Activated CD8-positive, alpha-beta memory T cell treated with anti-CD3 and anti-CD28 coated beads, Interleukin-2, amount 50 U/mL, for 1 hour (primary cell): ENCODE data around the gene GNB1.

ENCODE experiments used
- DNase-seq: peaks from one replicate; pipeline ENCODE4 v3.0.0-alpha.2; 2020; ENCODE audit errors: extremely low read depth

The GNB1 gene

GRCh38 chr1:1827089-1827848 lies 63.6 kb downstream of the GNB1 start:
- DNase-seq = no peak

GRCh38 chr1:1826356-1827088 lies 64.4 kb downstream of the GNB1 start:
- no peak for DNase-seq

- no peak for DNase-seq
These were observed 65.7 kb downstream of the GNB1 start for GRCh38 chr1:1825217-1825616.

GRCh38 chr1:1819762-1820161 lies 71.1 kb downstream of the GNB1 start:
- no peak for DNase-seq

- DNase-seq = no peak
These were observed 73.7 kb downstream of the GNB1 start for GRCh38 chr1:1817221-1817620.

GRCh38 chr1:1815606-1816281 lies 75.1 kb downstream of the GNB1 start:
- DNase-seq = no peak

- DNase-seq = no peak
These were observed 81.4 kb downstream of the GNB1 start for GRCh38 chr1:1809489-1809888.

GRCh38 chr1:1808206-1808605 lies 82.7 kb downstream of the GNB1 start:
- no peak for DNase-seq

GRCh38 chr1:1806890-1807289 lies 84.0 kb downstream of the GNB1 start:
- DNase-seq = no peak

- no peak for DNase-seq
These were observed 86.6 kb downstream of the GNB1 start for GRCh38 chr1:1804301-1804700.

GRCh38 chr1:1802871-1803270 lies 88.0 kb downstream of the GNB1 start:
- no peak for DNase-seq

GRCh38 chr1:1799716-1800115 lies 91.2 kb downstream of the GNB1 start:
- no peak for DNase-seq

GRCh38 chr1:1797731-1798341 lies 93.1 kb downstream of the GNB1 start:
- DNase-seq = no peak

- no peak for DNase-seq
These were observed 94.4 kb downstream of the GNB1 start for GRCh38 chr1:1796466-1796865.

- DNase-seq = no peak
These were observed 95.9 kb downstream of the GNB1 start for GRCh38 chr1:1794999-1795398.

- DNase-seq = no peak
These were observed 97.2 kb downstream of the GNB1 start for GRCh38 chr1:1793481-1794244.

GRCh38 chr1:1788646-1789431 lies 102.0 kb downstream of the GNB1 start:
- no peak for DNase-seq

GRCh38 chr1:1788136-1788535 lies 102.8 kb downstream of the GNB1 start:
- DNase-seq = no peak

GRCh38 chr1:1786836-1787605 lies 103.9 kb downstream of the GNB1 start:
- no peak for DNase-seq

- DNase-seq = no peak
These were observed 105.2 kb downstream of the GNB1 start for GRCh38 chr1:1785666-1786065.
